ENCODE data around the gene SOBP. TPM values are rescaled to one million over a fixed set of nuclear protein-coding genes. Genes with fewer than 3 reads are reported as not detected.

Gene SOBP
- total and polyA plus RNA-seq, 2 donors (not counting 1 experiment from before 2014, with no cell fraction given) = 0.82 to 1.5 TPM

DNA sequence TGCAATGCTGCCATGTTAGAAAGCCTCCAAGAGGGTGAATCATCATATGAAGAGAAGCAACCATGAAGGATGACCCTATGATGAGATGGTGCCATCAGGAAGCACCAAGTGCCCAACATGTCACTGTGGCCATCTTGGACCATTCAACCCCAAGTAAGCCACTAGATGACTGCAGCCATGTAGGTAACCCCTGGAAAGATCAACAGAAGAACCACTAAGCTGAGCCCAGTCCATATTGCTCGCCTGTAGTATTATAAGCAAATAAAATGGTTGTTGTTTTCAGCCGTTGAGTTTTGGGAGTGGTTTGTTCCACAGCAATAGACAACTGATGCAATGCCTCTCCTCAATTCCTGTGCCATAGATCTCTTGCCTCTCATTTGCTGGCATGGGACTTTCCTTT, 193.3 kb downstream of the SOBP start:
- peaks cover 10% of the 10 kb centered on the region for H3K27me3 Mint-ChIP-seq
- Histone ChIP-seq H3K4me1 (ENCODE audit: control insufficient read depth in 2 of 2, insufficient read depth in 2 of 2, low read length in 2 of 2) (no peaks in the 10 kb centered on the region), H3K36me3 (replicated peaks in 1 of 2; ENCODE audit: control extremely low read depth in 1 of 2, control insufficient read depth in 1 of 2, extremely low read depth in 1 of 2, insufficient read depth in 2 of 2, low read length in 1 of 2) (no peaks in the 10 kb centered on the region), H3K27ac (ENCODE audit: low read length in 2 of 2) (no peak overlapping the region), H3K4me3 (ENCODE audit: control extremely low read depth in 1 of 5, extremely low read depth in 1 of 5, insufficient read depth in 1 of 5, low read depth in 2 of 5, low read length in 4 of 5) (no peak overlapping the region), H3K79me2 (ENCODE audit: control insufficient read depth, insufficient read depth, low read length) (no peaks in the 10 kb centered on the region), H2AFZ (ENCODE audit: insufficient read depth, low read depth, low read length, poor library complexity, severe bottlenecking) (no peak overlapping the region), H4K20me1 (ENCODE audit: control insufficient read depth, insufficient read depth, low read length, poor library complexity, severe bottlenecking) (no peaks in the 10 kb centered on the region), H3K27me3 (replicated peaks in 1 of 4; ENCODE audit: control extremely low read depth in 1 of 4, control insufficient read depth in 3 of 4, insufficient read depth in 4 of 4, low read length in 3 of 4) (peaks cover 0 to 3% (median 1%) of the 10 kb centered on the region in 4 experiments), H3K9me3 (ENCODE audit: control extremely low read depth in 1 of 3, control insufficient read depth in 2 of 3, insufficient read depth in 1 of 3, low read length in 2 of 3) (no peaks in the 10 kb centered on the region), H3K4me2 (replicated peaks; ENCODE audit: low read depth, low read length, poor library complexity, severe bottlenecking) (no peak overlapping the region), H3K9ac (ENCODE audit: low read length) (no peak overlapping the region)
- H3K27ac Mint-ChIP-seq = no peak overlapping the region
- no peaks in the 10 kb centered on the region for H3K4me1 Mint-ChIP-seq
- peaks cover 3% of the 10 kb centered on the region for H3K9me3 Mint-ChIP-seq (ENCODE audit: insufficient read depth)
- H3K4me3 Mint-ChIP-seq = no peak overlapping the region
- WGBS (ENCODE audit: insufficient coverage) = 83% methylated on average over 1 of the region's 2 CpGs
- ChIA-PET CTCF (interaction anchor here (1.2 kb wide), 1 partner anchor 165 kb away, joined by 4 read pairs; no protein-coding TSS in a partner anchor), POLR2A (no interaction called here)
- TF ChIP-seq EZH2 (IDR thresholded peaks at IDR 0.05; ENCODE audit: borderline replicate concordance, insufficient read depth, low read depth, low read length, poor library complexity, severe bottlenecking) (no peak), CTCF (IDR thresholded peaks at IDR 0.05) (no peak)
- ATAC-seq (ENCODE audit: low read depth) = no peak
- intact Hi-C loops (cut with micrococcal nuclease) = no loop called here
- no peak for DNase-seq

DNA sequence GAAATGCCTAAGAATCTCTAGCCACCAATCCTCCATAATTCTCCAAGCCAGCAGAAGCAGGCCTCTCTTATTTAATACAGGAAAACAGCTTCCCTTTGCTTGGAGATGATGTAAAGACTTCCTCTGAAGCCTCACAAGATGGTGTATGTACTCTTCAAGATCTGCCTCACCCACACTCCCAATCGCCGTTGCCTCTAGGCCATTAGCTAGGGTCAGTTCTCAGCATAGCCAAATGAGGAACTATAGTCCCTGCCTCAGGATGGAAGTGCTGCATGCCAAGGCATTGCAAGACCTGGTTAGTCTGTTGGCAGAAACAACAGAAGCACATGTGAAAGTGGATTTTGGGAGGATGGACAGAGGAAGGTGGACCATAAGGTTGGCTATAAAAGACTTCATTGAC, 195.1 kb downstream of the SOBP start:
- DNase-seq (no peak), ATAC-seq (ENCODE audit: low read depth) (no peak)
- ChIA-PET POLR2A (no interaction called here), CTCF (interaction anchor here (1.5 kb wide), 1 partner anchor 9 kb away, joined by 4 read pairs; no protein-coding TSS in a partner anchor)
- WGBS (ENCODE audit: insufficient coverage) = no CpG with 5 or more reads among the region's 2 CpGs
- intact Hi-C loops (cut with micrococcal nuclease) = no loop called here
- Mint-ChIP-seq H3K9me3 (ENCODE audit: insufficient read depth) (peaks cover 3% of the 10 kb centered on the region), H3K4me3 (no peak overlapping the region), H3K27me3 (peaks cover 13% of the 10 kb centered on the region), H3K4me1 (no peaks in the 10 kb centered on the region), H3K27ac (no peak overlapping the region)
- H3K4me2 ChIP-seq (replicated peaks; ENCODE audit: low read depth, low read length, poor library complexity, severe bottlenecking) = no peak overlapping the region
- H3K79me2 ChIP-seq (ENCODE audit: control insufficient read depth, insufficient read depth, low read length) = no peaks in the 10 kb centered on the region
- no peak overlapping the region for H3K4me3 ChIP-seq (ENCODE audit: control extremely low read depth in 1 of 5, extremely low read depth in 1 of 5, insufficient read depth in 1 of 5, low read depth in 2 of 5, low read length in 4 of 5)
- H4K20me1 ChIP-seq (ENCODE audit: control insufficient read depth, insufficient read depth, low read length, poor library complexity, severe bottlenecking) = no peaks in the 10 kb centered on the region
- no peaks in the 10 kb centered on the region for H3K9me3 ChIP-seq (ENCODE audit: control extremely low read depth in 1 of 3, control insufficient read depth in 2 of 3, insufficient read depth in 1 of 3, low read length in 2 of 3)
- H3K9ac ChIP-seq (ENCODE audit: low read length) = no peak overlapping the region
- no peaks in the 10 kb centered on the region for H3K4me1 ChIP-seq (ENCODE audit: control insufficient read depth in 2 of 2, insufficient read depth in 2 of 2, low read length in 2 of 2)
- no peak for TF ChIP-seq EZH2 (IDR thresholded peaks at IDR 0.05; ENCODE audit: borderline replicate concordance, insufficient read depth, low read depth, low read length, poor library complexity, severe bottlenecking)
- no peak for TF ChIP-seq CTCF (IDR thresholded peaks at IDR 0.05)
- H3K36me3 ChIP-seq (replicated peaks in 1 of 2; ENCODE audit: control extremely low read depth in 1 of 2, control insufficient read depth in 1 of 2, extremely low read depth in 1 of 2, insufficient read depth in 2 of 2, low read length in 1 of 2) = no peaks in the 10 kb centered on the region
- H3K27me3 ChIP-seq (replicated peaks in 1 of 4; ENCODE audit: control extremely low read depth in 1 of 4, control insufficient read depth in 3 of 4, insufficient read depth in 4 of 4, low read length in 3 of 4) = peaks cover 0 to 3% (median 1%) of the 10 kb centered on the region in 4 experiments
- no peak overlapping the region for H3K27ac ChIP-seq (ENCODE audit: low read length in 2 of 2)
- H2AFZ ChIP-seq (ENCODE audit: insufficient read depth, low read depth, low read length, poor library complexity, severe bottlenecking) = no peak overlapping the region
